Nephron (organoid): ENCODE data around the gene ZSCAN2.
A peak's percentile ranks its signal among the peaks of the same experiment; 100 is the strongest.

Experiments
- H3K27ac Mint-ChIP-seq, 3 experiments: 2 replicates each; pipeline ENCODE4 v1.8.0; 2020; ENCODE audit warnings: mixed read lengths in 3 of 3, mild to moderate bottlenecking in 2 of 3, moderate library complexity in 1 of 3
- H3K27me3 Mint-ChIP-seq: 2 replicates; pipeline ENCODE4 v1.8.0; 2021; ENCODE audit warnings: low read depth, mild to moderate bottlenecking, moderate library complexity, mixed read lengths
- H3K36me3 Mint-ChIP-seq: 2 replicates; pipeline ENCODE4 v1.8.0; 2020; ENCODE audit warnings: low read depth, mixed read lengths
- H3K4me1 Mint-ChIP-seq: 2 replicates; pipeline ENCODE4 v1.8.0; 2020; ENCODE audit warnings: mixed read lengths
- H3K4me3 Mint-ChIP-seq, 3 experiments: 2 replicates each; pipeline ENCODE4 v1.8.0; 2020; ENCODE audit warnings: mild to moderate bottlenecking in 3 of 3, mixed read lengths in 3 of 3, moderate library complexity in 2 of 3
- H3K9me3 Mint-ChIP-seq: 2 replicates; pipeline ENCODE4 v1.8.0; 2020; ENCODE audit warnings: mixed read lengths
- CTCF ChIP-seq, 3 experiments: fragments of 200-600 bp; sonication (generic); IDR thresholded peaks; one replicate each; pipeline ENCODE4 v1.5.0; 2021; ENCODE audit warnings: antibody characterized with exemption in 3 of 3; ENCODE audit not compliant: unreplicated experiment in 3 of 3

ZSCAN2 gene

GRCh38 chr15:84603630-84604379 is 3.0 kb downstream of the ZSCAN2 start:
- TF ChIP-seq CTCF (IDR thresholded peaks at IDR 0.05; ENCODE audit: unreplicated experiment in 3 of 3) = no peak
- H3K27me3 Mint-ChIP-seq = no peaks in the 10 kb centered on the region
- peak overlapping the region; percentile 21 to 95 (median 42) for H3K4me3 Mint-ChIP-seq
- no peaks in the 10 kb centered on the region for H3K9me3 Mint-ChIP-seq
- peaks cover 39% of the 10 kb centered on the region for H3K4me1 Mint-ChIP-seq
- H3K36me3 Mint-ChIP-seq = peaks cover 54% of the 10 kb centered on the region
- H3K27ac Mint-ChIP-seq = peak overlapping the region in 1 of 3 experiments; percentile 68

DNA sequence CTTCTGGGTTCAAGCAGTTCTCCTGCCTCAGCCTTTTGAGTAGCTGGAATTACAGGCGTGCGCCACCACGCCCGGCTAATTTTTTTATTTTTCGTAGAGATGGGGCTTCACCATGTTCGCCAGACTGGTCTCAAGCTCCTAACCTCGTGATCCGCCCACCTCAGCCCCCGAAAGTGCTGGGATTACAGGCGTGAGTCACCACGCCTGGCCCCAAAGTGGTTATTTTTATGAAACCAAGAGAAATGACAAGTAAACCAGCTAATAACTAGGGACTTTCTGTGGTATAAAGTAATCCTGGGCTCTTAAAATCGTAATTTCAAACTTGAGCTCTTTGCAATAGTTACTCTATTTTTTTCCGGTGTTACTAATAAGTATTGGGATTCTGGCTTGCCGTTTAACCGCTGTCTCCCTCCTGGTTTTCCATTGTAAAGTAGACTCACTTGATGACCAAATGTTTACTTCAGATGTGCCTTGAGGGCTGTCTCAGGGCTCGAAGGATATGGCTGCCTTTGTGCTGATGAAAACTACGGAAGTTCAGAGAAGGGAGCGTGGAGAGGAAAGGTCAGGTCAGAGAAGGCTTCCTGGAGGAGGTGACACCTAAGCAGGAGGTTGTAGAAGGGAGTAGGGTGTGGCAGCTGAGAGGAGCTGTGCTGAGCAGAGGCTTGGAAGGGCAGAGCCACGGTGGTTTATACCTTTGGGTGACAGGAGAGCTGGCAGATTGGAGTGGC is 4.2 kb downstream of the ZSCAN2 start:
- Mint-ChIP-seq H3K36me3 (peaks cover 65% of the 10 kb centered on the region), H3K27ac (peak overlapping the region in 1 of 3 experiments; percentile 80), H3K4me1 (peaks cover 39% of the 10 kb centered on the region), H3K4me3 (peak overlapping the region in 1 of 3 experiments; percentile 58), H3K27me3 (no peaks in the 10 kb centered on the region), H3K9me3 (no peaks in the 10 kb centered on the region)
- no peak for TF ChIP-seq CTCF (IDR thresholded peaks at IDR 0.05; ENCODE audit: unreplicated experiment in 3 of 3)

DNA sequence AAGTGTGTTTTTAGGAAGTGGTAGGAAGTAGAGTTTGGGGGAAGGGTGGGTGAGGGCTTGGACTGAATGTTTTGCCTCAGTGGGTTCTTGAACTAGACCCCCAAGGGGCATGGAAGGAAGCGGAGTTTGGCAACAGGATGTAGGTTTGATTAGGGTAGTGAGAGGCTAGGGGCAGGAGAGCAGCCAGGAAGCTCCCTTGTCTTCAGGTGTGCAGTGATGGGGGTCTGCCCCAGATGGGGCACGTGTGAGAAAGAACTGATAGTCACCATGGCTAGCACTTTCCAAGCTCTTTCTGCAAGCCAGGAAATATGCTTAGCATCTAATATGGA is 4.7 kb downstream of the ZSCAN2 start:
- Mint-ChIP-seq H3K27ac (peak overlapping the region in 1 of 3 experiments; percentile 80), H3K9me3 (no peaks in the 10 kb centered on the region), H3K36me3 (peaks cover 69% of the 10 kb centered on the region), H3K4me3 (no peak overlapping the region), H3K4me1 (peaks cover 39% of the 10 kb centered on the region), H3K27me3 (no peaks in the 10 kb centered on the region)
- TF ChIP-seq CTCF (IDR thresholded peaks at IDR 0.05; ENCODE audit: unreplicated experiment in 3 of 3) = no peak

DNA sequence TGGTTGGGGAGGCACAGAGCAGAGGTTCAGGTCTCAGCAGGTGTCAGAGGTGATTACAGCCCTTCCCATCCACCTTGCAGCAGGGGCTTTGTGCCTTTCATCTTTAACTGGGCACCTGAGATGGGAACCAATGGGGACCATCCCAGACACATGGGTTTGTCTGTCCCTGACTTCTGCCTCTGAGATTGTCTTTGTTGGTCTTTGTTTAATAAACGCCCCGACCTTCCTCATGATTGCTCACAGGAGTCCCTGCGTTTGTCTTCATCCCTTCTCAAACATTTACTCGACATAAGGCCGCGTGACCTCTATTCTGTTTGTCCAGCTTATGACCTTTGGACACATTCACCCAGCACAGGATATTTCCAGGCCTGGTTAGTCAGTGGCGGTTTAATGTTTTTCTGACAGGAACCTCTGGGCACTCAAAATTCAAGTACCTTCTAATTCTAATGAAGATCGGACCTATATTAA is 5.9 kb downstream of the ZSCAN2 start:
- Mint-ChIP-seq H3K4me3 (no peak overlapping the region), H3K36me3 (peaks cover 74% of the 10 kb centered on the region), H3K27ac (peak overlapping the region in 1 of 3 experiments; percentile 80), H3K4me1 (peaks cover 39% of the 10 kb centered on the region), H3K27me3 (no peaks in the 10 kb centered on the region), H3K9me3 (no peaks in the 10 kb centered on the region)
- no peak for TF ChIP-seq CTCF (IDR thresholded peaks at IDR 0.05; ENCODE audit: unreplicated experiment in 3 of 3)

GRCh38 chr15:84608707-84609284 is 8.0 kb downstream of the ZSCAN2 start:
- H3K27ac Mint-ChIP-seq = peak overlapping the region in 1 of 3 experiments; percentile 58
- H3K36me3 Mint-ChIP-seq = peaks cover 86% of the 10 kb centered on the region
- no peak overlapping the region for H3K4me3 Mint-ChIP-seq
- peaks cover 22% of the 10 kb centered on the region for H3K4me1 Mint-ChIP-seq
- H3K27me3 Mint-ChIP-seq = no peaks in the 10 kb centered on the region
- no peak for TF ChIP-seq CTCF (IDR thresholded peaks at IDR 0.05; ENCODE audit: unreplicated experiment in 3 of 3)
- peaks cover 3% of the 10 kb centered on the region for H3K9me3 Mint-ChIP-seq
